LoVo (cell line): ENCODE data around the gene INSR.
"Not testable (repeated sequence)": the region's sequence is repeated elsewhere in the genome, so short reads cannot be mapped to it uniquely, and the experiment has no call there.

ENCODE experiments used
- DNase-seq: peaks from one replicate; pipeline ENCODE4 v3.0.0-alpha.2; 2016; ENCODE audit warnings: low spot score

Gene INSR

DNA sequence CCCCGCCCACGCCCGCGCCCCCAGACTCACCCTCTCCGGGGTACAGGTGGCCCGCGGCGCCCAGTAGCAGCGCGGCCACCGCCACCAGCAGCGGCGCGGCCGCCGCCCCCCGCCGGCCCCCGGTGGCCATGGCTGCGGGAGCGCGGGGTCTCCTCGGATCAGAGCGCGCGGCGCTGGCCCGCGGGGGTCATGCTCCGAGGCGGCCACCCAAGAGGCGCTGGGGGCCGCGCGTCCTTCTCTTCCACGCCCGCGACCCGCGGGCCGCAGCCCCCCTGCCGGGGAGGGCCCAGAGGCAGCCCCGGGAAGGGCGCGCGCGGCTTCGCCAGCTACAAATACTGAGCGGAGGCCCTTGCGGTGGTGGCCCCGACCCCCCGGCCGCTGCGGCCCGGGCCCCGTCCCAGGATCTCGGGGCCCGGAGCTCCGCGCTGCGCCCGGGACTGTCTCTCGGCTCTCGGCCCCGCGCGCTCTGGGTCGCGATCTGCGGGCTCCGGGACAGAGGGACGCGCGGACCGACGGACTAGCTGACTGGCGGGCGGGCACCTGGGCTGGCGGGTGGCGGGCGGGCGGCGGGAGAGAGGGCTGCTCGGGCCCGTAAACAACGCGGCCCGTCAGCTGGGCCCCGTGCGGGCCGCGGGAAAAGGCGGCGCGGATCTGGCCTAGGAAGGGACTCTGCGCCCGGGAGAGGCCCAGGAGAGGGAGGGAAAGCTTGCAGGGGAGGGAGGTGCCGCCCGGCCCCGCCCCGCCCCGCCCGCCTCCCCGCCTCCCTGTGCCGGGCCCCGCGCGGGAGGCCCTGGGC lies at the start of gene INSR:
TSS of gene INSR (minus strand) at position 653 of the 796 bp plus-strand sequence. CDS start at position 130, 523 bp downstream.
- peak; percentile 90 for DNase-seq

GRCh38 chr19:7342143-7342542 lies 47.9 kb upstream of the INSR start:
- no peak for DNase-seq

- peak; percentile 67 for DNase-seq
These were observed 47.0 kb upstream of the INSR start for GRCh38 chr19:7340959-7341837.

DNA sequence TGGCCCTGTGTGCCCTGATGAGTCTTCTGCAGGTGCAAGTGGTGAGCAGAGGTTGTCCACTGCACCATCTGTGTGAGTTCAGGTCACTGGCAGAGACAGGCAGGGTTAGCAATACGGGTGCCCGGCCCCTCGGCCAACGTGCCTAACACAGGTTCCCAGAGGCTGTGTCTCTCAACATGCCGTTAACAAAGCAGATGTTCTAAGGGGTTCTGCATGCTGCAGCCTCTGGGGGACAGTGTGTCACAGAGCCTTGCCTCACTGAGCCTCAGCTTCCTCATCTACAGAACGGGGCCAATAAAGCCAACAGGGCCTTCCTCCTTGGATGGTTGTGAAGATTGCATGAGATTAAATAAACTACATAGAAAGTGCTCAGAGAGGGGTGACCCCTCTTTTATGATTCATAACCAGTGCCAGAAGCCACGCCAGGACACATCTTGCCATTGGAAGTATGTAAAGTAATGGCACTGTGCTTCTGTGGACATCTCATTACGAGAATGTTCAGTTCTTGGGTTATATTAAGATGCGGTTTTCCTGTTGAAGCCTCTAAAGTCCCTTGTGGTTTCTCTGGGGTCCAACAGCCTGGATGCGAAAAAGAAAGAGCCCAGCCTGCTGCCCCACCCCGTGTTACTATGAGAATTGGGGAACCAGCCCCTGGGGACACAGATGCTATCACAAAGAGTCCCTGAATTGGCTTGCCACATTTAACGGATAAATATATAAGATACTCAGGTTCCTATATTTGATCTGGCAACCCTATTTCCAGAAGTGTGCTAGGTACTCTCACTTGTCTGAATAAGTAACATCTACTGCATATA lies 43.4 kb upstream of the INSR start:
- DNase-seq, result no peak

GRCh38 chr19:7336321-7336973 lies 42.2 kb upstream of the INSR start:
- DNase-seq, result no peak

GRCh38 chr19:7333198-7334118 lies 39.2 kb upstream of the INSR start:
- DNase-seq, result no peak

GRCh38 chr19:7331446-7331845 lies 37.2 kb upstream of the INSR start:
- no peak for DNase-seq

- no peak for DNase-seq
These were observed 34.4 kb upstream of the INSR start for GRCh38 chr19:7328647-7329046.

- DNase-seq, result no peak
These were observed 33.6 kb upstream of the INSR start for GRCh38 chr19:7327802-7328201.

- peak; percentile 21 for DNase-seq
These were observed 32.1 kb upstream of the INSR start for GRCh38 chr19:7326105-7326877.

- no peak for DNase-seq
These were observed 24.0 kb upstream of the INSR start for GRCh38 chr19:7318176-7318575.

- DNase-seq, result no peak
These were observed 18.6 kb upstream of the INSR start for GRCh38 chr19:7312816-7313215.

DNA sequence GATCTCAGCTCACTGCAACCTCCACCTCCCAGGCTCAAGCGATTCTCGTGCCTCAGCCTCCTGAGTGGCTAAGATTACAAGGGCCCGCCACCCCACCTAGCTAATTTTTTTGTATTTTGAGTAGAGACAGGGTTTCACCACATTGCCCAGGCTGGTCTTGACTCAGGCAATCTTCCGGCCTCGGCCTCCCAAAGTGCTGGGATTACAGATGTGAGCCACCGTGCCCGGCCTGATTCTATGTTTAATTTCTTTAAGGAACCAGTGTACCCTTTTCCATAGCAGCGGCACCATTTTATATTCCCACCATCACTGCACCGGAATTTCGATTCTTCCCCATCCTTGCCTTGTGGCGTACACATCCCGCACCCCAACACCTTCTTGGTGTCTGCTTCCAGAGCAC lies 17.7 kb upstream of the INSR start:
- no peak for DNase-seq

GRCh38 chr19:7308327-7308726 lies 14.1 kb upstream of the INSR start:
- DNase-seq, result not testable (repeated sequence)

DNA sequence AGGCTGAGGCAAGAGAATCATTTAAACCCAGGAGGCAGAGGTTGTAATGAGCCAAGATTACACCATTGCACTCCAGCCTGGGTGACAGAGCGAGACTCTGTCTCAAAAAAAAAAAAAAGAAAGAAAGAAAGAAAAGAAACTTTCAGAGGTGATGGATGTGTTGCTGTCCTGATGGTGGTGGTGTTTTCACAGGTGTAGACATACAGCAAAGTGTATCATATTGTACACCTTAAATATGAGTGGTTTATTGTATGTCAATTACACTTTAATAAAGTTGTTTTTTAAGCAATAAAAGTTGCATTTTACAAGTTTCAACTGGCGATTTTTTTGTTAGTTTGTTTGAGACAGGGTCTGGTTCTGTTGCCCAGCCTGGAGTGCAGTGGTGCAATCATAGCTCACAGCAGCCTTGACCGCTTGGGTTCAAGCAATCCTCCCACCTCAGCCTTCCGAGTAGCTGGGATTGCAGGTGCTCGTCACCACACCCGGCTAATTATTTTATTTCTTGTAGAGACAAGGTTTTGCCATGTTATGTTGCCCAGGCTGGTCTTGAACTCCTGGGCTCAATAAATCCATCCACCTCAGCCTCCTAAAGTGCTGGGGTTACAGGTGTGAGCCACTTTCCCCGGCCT lies 13.5 kb upstream of the INSR start:
- DNase-seq, result no peak

DNA sequence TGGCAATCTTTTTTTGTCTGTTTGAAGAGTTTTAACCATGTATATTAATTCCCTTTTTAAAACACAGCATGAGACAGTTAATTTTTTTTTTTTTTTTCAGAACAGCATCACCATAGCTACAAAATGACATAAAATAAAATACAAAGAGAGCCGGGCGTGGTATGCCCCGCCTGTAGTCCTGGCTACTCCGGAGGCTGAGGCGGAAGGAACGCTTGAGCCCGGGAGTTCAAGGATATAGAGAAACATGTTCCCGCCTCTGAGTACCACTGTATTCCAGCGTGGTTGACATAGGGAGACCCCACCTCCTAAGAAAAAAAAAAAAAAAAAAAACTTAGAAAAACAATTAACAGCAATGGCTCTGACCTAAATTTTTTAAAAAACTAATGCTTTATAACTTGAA lies 10.0 kb upstream of the INSR start:
- DNase-seq, result no peak

DNA sequence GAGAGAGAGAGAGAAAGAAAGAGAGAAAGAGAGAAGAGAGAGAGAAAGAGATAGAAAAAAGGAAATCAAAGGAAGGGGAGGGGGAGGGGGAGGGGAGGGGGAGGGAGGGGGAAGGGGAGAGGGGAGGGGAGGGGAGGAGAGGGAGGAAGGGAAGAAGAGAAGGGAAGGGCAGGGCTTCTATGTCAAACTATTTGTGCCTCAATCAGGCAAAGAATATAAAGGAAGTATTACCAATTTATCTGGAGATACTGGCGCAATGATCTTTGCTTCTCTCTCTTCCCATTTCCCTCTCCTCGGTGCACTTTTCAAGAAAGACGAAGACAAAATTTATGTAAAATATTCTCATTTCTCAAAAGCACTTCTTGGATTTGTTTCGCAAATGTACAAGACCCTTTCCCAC lies 9.3 kb upstream of the INSR start:
- no peak for DNase-seq

DNA sequence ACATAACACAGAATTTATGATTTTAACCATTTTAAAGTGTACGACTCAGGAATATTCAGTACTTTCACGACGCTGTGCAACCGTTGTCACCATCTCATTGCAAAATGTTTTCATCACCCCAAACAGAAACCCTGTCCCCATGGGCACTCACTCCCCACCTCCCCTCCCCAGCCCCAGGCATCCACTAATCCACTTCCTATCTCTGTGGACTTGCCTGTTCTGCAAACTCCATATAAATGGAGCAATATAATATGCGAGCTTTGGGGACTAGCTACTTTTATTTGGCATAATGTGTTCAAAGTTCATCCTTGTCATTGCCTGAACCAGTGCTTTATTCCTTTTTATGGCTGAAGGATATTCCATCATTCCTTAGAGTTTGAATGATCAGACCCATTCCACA lies 7.3 kb upstream of the INSR start:
- DNase-seq, result no peak

DNA sequence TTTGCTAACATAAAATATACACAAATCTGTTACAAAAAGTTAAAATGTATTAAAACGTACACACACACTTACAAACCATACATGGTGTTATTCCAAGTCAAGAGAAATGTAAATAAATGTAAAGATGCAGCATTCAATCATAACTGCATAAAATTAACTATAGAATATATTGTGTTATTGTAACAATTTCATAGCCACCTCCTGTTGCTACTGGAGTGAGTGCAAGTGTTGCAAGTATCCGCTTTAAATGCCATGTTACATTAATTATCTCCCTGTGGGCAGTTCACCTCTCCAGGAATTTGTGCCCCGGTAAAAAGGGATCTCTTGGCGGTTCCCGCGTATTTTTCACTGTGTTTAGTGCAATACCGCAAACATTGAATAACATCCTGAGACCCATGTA lies 3.5 kb upstream of the INSR start:
- no peak for DNase-seq
